ENCODE results near the gene NPAS2. TPM values are rescaled to one million over a fixed set of nuclear protein-coding genes. Genes with fewer than 3 reads are reported as not detected.
A peak's percentile ranks its signal among the peaks of the same experiment; 100 is the strongest.

NPAS2 gene
- total and polyA plus RNA-seq, 2 donors (not counting 3 experiments of a cell fraction or from before 2014, with no cell fraction given): 29.0 to 53.9 TPM

DNA sequence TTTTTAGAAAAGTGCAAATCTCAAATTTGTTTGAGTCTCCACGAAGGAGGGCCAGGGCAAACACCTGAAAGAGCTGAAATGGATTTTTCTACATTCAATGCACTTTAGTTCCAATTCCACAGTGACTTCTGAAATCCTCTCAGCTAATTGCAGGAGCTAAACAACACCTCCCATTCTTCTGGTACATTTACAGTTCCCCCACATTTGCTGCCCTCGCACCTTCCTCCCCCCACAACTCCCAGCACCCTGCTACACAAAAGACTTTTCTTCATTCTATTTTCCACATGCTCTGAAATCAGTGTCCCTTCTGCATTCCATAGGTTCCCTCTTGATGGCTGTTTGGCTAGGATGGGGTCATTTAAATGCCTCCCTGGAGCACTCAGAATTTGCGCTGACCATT lies 5.9 kb upstream of the NPAS2 start:
- TF ChIP-seq JUN (IDR thresholded peaks at IDR 0.05; ENCODE audit: borderline replicate concordance, insufficient read depth, insufficient read length, low read depth) (no peak), EZH2 (IDR thresholded peaks at IDR 0.05; ENCODE audit: borderline replicate concordance, low read depth, low read length, severe bottlenecking) (no peak), MYC (IDR thresholded peaks at IDR 0.05; ENCODE audit: low read depth, low read length) (no peak), FOS (IDR thresholded peaks at IDR 0.05; ENCODE audit: borderline replicate concordance, insufficient read depth, low read length) (no peak), GATA2 (IDR thresholded peaks at IDR 0.05; ENCODE audit: insufficient read depth, insufficient read length, low read depth, low read length) (no peak), POLR2A (IDR thresholded peaks at IDR 0.05; ENCODE audit: low read depth, low read length) (no peak), POLR2AphosphoS5 (IDR thresholded peaks at IDR 0.05; ENCODE audit: insufficient read depth, low read depth, low read length) (no peak)
- TF ChIP-seq, protein P1, sequence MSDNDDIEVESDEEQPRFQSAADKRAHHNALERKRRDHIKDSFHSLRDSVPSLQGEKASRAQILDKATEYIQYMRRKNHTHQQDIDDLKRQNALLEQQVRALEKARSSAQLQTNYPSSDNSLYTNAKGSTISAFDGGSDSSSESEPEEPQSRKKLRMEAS (IDR thresholded peaks at IDR 0.05; ENCODE audit: insufficient read depth, insufficient read length): no peak
- TF ChIP-seq, protein P2, sequence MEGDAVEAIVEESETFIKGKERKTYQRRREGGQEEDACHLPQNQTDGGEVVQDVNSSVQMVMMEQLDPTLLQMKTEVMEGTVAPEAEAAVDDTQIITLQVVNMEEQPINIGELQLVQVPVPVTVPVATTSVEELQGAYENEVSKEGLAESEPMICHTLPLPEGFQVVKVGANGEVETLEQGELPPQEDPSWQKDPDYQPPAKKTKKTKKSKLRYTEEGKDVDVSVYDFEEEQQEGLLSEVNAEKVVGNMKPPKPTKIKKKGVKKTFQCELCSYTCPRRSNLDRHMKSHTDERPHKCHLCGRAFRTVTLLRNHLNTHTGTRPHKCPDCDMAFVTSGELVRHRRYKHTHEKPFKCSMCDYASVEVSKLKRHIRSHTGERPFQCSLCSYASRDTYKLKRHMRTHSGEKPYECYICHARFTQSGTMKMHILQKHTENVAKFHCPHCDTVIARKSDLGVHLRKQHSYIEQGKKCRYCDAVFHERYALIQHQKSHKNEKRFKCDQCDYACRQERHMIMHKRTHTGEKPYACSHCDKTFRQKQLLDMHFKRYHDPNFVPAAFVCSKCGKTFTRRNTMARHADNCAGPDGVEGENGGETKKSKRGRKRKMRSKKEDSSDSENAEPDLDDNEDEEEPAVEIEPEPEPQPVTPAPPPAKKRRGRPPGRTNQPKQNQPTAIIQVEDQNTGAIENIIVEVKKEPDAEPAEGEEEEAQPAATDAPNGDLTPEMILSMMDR (IDR thresholded peaks at IDR 0.05; ENCODE audit: extremely low read depth in 1 of 2, insufficient read depth in 1 of 2, low read depth in 1 of 2, low read length in 2 of 2): no peak
- intact Hi-C loops (cut with micrococcal nuclease) (no loop called here), dilution Hi-C loops (cut with MboI; ENCODE audit: extremely low pct_ligation_motif_present, low sequenced_read_pairs) (no loop called here)
- no peaks in the 10 kb centered on the region for H3K27me3 ChIP-seq (ENCODE audit: control insufficient read depth in 2 of 2, insufficient read depth in 2 of 2, low read length in 2 of 2)
- DNase-seq (ENCODE audit: low read depth, low spot score) (no peak), FAIRE-seq (no peak)
- H3K4me2 ChIP-seq (ENCODE audit: insufficient read depth, low read length): peak overlapping the region; percentile 20
- H3K36me3 ChIP-seq (ENCODE audit: control insufficient read depth in 2 of 2, extremely low read depth in 1 of 2, insufficient read depth in 2 of 2, low read length in 2 of 2): no peaks in the 10 kb centered on the region
- POLR2A ChIA-PET: no interaction called here
- peak overlapping the region; percentile 51 for H3K27ac ChIP-seq (ENCODE audit: insufficient read depth, low read depth, low read length)
- no peaks in the 10 kb centered on the region for H3K9me3 ChIP-seq (replicated peaks; ENCODE audit: control insufficient read depth, insufficient read depth, low read length)
- no TSS peak for BruUV-seq (replicated peaks)
- no peak overlapping the region for H3K9ac ChIP-seq (replicated peaks; ENCODE audit: extremely low read depth, insufficient read depth, low read length)
- no peak overlapping the region for H3K4me3 ChIP-seq (replicated peaks in 1 of 3; ENCODE audit: insufficient read depth in 1 of 3, low read depth in 1 of 3, low read length in 3 of 3)
- no peaks in the 10 kb centered on the region for H3K79me2 ChIP-seq (ENCODE audit: control insufficient read depth, insufficient read depth, low read length)
- H4K20me1 ChIP-seq (replicated peaks; ENCODE audit: control insufficient read depth, extremely low read depth, insufficient read depth, low read length): no peaks in the 10 kb centered on the region
- H3K9me1 ChIP-seq (replicated peaks; ENCODE audit: control insufficient read depth, extremely low read depth, insufficient read depth, low read length): no peaks in the 10 kb centered on the region
- H3K4me1 ChIP-seq (ENCODE audit: control insufficient read depth, extremely low read depth, insufficient read depth, low read length): peaks cover 33% of the 10 kb centered on the region
- H2AFZ ChIP-seq (ENCODE audit: low read depth, low read length): no peak overlapping the region
- CTCF ChIA-PET: interaction anchor here (1.0 kb wide), 2 partner anchors 44 to 204 kb away, joined by 3 read pairs; no protein-coding TSS in a partner anchor
